NCI-H524 treated with DMSO at 0.1 percent for 48 hours (cell line): ENCODE results near the gene TCAF1.
"Not testable (repeated sequence)": the region's sequence is repeated elsewhere in the genome, so short reads cannot be mapped to it uniquely, and the experiment has no call there.

Experiments used
- DNase-seq: peaks from one replicate; lab custom pipeline; 2025; lab: John Stamatoyannopoulos, UW

The TCAF1 gene

GRCh38 chr7:143905509-143905908 lies 3.5 kb upstream of the TCAF1 start:
- DNase-seq, result no peak

- DNase-seq, result peak; percentile 8
These were observed 440 bp upstream of the TCAF1 start for GRCh38 chr7:143902332-143902899.

- DNase-seq, result no peak
These were observed 676 bp downstream of the TCAF1 start for GRCh38 chr7:143901332-143901667.

GRCh38 chr7:143900230-143900766 lies 1.7 kb downstream of the TCAF1 start:
- DNase-seq, result no peak

- DNase-seq, result no peak
These were observed 3.2 kb downstream of the TCAF1 start for GRCh38 chr7:143898810-143899209.

- no peak for DNase-seq
These were observed 5.3 kb downstream of the TCAF1 start for GRCh38 chr7:143896667-143897066.

GRCh38 chr7:143892527-143893300 lies 9.3 kb downstream of the TCAF1 start:
- DNase-seq, result peak; percentile 60

- DNase-seq, result no peak
These were observed 10.5 kb downstream of the TCAF1 start for GRCh38 chr7:143891457-143891856.

- DNase-seq, result no peak
These were observed 11.4 kb downstream of the TCAF1 start for GRCh38 chr7:143890558-143890957.

GRCh38 chr7:143889068-143889467 lies 12.9 kb downstream of the TCAF1 start:
- DNase-seq, result no peak

- DNase-seq, result no peak
These were observed 15.0 kb downstream of the TCAF1 start for GRCh38 chr7:143886826-143887477.

- no peak for DNase-seq
These were observed 16.0 kb downstream of the TCAF1 start for GRCh38 chr7:143885951-143886350.

- DNase-seq, result peak; percentile 13
These were observed 16.9 kb downstream of the TCAF1 start for GRCh38 chr7:143884969-143885559.

GRCh38 chr7:143884241-143884968 lies 17.6 kb downstream of the TCAF1 start:
- no peak for DNase-seq

GRCh38 chr7:143882604-143883078 lies 19.3 kb downstream of the TCAF1 start:
- no peak for DNase-seq

GRCh38 chr7:143882020-143882603 lies 19.9 kb downstream of the TCAF1 start:
- no peak for DNase-seq

GRCh38 chr7:143878884-143879283 lies 23.1 kb downstream of the TCAF1 start:
- no peak for DNase-seq

- no peak for DNase-seq
These were observed 24.9 kb downstream of the TCAF1 start for GRCh38 chr7:143877098-143877497.

- DNase-seq, result no peak
These were observed 25.8 kb downstream of the TCAF1 start for GRCh38 chr7:143876218-143876617.

- DNase-seq, result not testable (repeated sequence)
These were observed 28.7 kb downstream of the TCAF1 start for GRCh38 chr7:143873242-143873641.

- not testable (repeated sequence) for DNase-seq
These were observed 30.4 kb downstream of the TCAF1 start for GRCh38 chr7:143871534-143871933.
